ENCODE results near the gene XXYLT1.

The XXYLT1 gene

DNA sequence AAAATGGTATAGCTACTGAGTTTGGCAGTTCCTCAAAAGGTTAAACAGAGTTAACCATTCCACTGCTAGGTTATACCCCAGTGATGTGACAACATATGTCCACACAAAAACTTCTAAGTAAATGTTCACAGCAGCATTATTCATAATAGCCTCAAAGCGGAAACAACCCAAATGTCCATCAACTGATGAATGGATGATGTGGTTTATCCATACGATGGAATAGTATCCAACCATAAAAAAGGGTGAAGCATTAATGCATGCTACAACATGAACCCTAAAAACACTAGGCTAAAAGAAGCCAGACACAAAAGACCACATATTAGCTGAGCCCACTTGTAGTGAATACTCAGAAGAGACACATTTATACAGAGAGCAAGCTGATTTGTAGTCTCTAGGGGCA is 9.0 kb downstream of the XXYLT1 start:
- no peak overlapping the region for H3K27ac ChIP-seq (ENCODE audit: low read length, poor library complexity, severe bottlenecking)

DNA sequence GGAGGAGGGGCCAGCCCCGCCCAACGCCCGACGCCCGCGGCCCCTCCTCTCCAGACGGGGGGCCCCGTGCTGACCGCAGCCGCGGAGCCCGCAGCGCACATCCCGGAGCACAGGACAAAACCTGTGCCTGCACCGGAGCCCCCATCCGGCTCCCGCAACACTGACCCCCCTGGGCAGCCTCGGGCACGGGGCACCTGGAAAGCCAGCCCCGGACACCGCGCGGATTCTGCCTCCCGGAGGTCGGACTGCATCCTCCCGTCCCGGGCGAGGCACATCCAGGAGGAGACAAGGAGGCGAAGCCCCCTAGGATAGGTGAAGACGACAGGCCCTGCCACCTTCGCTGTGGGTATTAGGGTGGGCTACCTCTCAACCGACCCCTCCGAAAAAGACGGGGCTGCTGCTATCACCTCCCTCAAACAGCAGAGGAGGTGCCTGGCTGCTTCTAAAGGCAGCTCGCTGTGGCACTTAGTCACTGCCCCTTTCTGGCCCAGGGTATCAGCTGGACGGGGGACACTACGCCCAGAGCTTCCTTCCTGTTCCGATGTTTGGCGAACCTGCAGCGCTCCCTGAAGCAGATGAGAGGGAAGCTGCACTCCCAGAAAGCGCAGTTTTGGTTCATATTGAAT is 10.6 kb downstream of the XXYLT1 start:
- Histone ChIP-seq H3K4me1 (ENCODE audit: control insufficient read depth, insufficient read depth, low read depth, low read length) (peaks cover 33% of the 10 kb centered on the region), H3K27ac (ENCODE audit: low read length, poor library complexity, severe bottlenecking) (no peak overlapping the region), H3K18ac (ENCODE audit: low read depth in 1 of 2, low read length in 2 of 2) (peak overlapping the region; percentile 80 to 89), H2AFZ (ENCODE audit: low read depth, low read length) (peak overlapping the region; percentile 85), H2BK5ac (ENCODE audit: low read depth, low read length, poor library complexity, severe bottlenecking) (no peak overlapping the region), H3K23ac (ENCODE audit: low read length in 2 of 2) (no peak overlapping the region), H2BK12ac (ENCODE audit: low read length in 2 of 2) (peak overlapping the region; percentile 45 to 96), H4K91ac (ENCODE audit: low read length) (peak overlapping the region; percentile 78), H3K14ac (ENCODE audit: low read length in 2 of 2) (peak overlapping the region in 1 of 2 experiments; percentile 94), H3K4ac (ENCODE audit: low read depth in 1 of 2, low read length in 2 of 2) (peak overlapping the region; percentile 54 to 63), H2AK5ac (ENCODE audit: low read length, severe bottlenecking) (no peak overlapping the region), H2BK120ac (ENCODE audit: low read depth, low read length) (peak overlapping the region; percentile 23), H3K4me2 (ENCODE audit: low read length, poor library complexity, severe bottlenecking) (peak overlapping the region; percentile 98), H4K8ac (ENCODE audit: low read length) (peak overlapping the region; percentile 78), H3K36me3 (ENCODE audit: control insufficient read depth in 1 of 2, insufficient read depth in 2 of 2, low read depth in 1 of 2, low read length in 2 of 2) (peaks cover 0 to 16% of the 10 kb centered on the region in 2 experiments), H3K9me3 (ENCODE audit: control insufficient read depth, low read length) (no peaks in the 10 kb centered on the region), H3K27me3 (ENCODE audit: control insufficient read depth in 1 of 2, insufficient read depth in 1 of 2, low read length in 2 of 2) (no peaks in the 10 kb centered on the region), H3K4me3 (ENCODE audit: insufficient read depth in 1 of 2, low read depth in 1 of 2, low read length in 2 of 2) (peak overlapping the region; percentile 70 to 94), H3K79me1 (replicated peaks; ENCODE audit: low read length, poor library complexity, severe bottlenecking) (peaks cover 53% of the 10 kb centered on the region), H3K9ac (ENCODE audit: low read length) (peak overlapping the region; percentile 89), H2BK15ac (ENCODE audit: low read depth, poor library complexity, severe bottlenecking) (peak overlapping the region; percentile 70)
- WGBS, result 2% methylated on average over 31 of the region's 41 CpGs
- DNase-seq, result peak; percentile 45

More for the DNA sequence above, 9.0 kb downstream of the XXYLT1 start:
- Histone ChIP-seq H3K4me2 (ENCODE audit: low read length, poor library complexity, severe bottlenecking) (no peak overlapping the region), H3K4me1 (ENCODE audit: control insufficient read depth, insufficient read depth, low read depth, low read length) (peaks cover 26% of the 10 kb centered on the region), H3K14ac (ENCODE audit: low read length in 2 of 2) (no peak overlapping the region), H2AK5ac (ENCODE audit: low read length, severe bottlenecking) (no peak overlapping the region), H2AFZ (ENCODE audit: low read depth, low read length) (no peak overlapping the region), H3K4ac (ENCODE audit: low read depth in 1 of 2, low read length in 2 of 2) (no peak overlapping the region), H2BK12ac (ENCODE audit: low read length in 2 of 2) (no peak overlapping the region), H2BK5ac (ENCODE audit: low read depth, low read length, poor library complexity, severe bottlenecking) (no peak overlapping the region), H3K36me3 (ENCODE audit: control insufficient read depth in 1 of 2, insufficient read depth in 2 of 2, low read depth in 1 of 2, low read length in 2 of 2) (peaks cover 3 to 9% of the 10 kb centered on the region in 2 experiments), H4K8ac (ENCODE audit: low read length) (no peak overlapping the region), H4K91ac (ENCODE audit: low read length) (no peak overlapping the region), H2BK120ac (ENCODE audit: low read depth, low read length) (no peak overlapping the region), H3K4me3 (ENCODE audit: insufficient read depth in 1 of 2, low read depth in 1 of 2, low read length in 2 of 2) (no peak overlapping the region), H3K79me1 (replicated peaks; ENCODE audit: low read length, poor library complexity, severe bottlenecking) (peaks cover 49% of the 10 kb centered on the region), H2BK15ac (ENCODE audit: low read depth, poor library complexity, severe bottlenecking) (no peak overlapping the region), H3K18ac (ENCODE audit: low read depth in 1 of 2, low read length in 2 of 2) (no peak overlapping the region), H3K9ac (ENCODE audit: low read length) (no peak overlapping the region), H3K9me3 (ENCODE audit: control insufficient read depth, low read length) (no peaks in the 10 kb centered on the region), H3K27me3 (ENCODE audit: control insufficient read depth in 1 of 2, insufficient read depth in 1 of 2, low read length in 2 of 2) (no peaks in the 10 kb centered on the region), H3K23ac (ENCODE audit: low read length in 2 of 2) (no peak overlapping the region)
- DNase-seq, result no peak
- no CpG with 5 or more reads among the region's 2 CpGs for WGBS

DNA sequence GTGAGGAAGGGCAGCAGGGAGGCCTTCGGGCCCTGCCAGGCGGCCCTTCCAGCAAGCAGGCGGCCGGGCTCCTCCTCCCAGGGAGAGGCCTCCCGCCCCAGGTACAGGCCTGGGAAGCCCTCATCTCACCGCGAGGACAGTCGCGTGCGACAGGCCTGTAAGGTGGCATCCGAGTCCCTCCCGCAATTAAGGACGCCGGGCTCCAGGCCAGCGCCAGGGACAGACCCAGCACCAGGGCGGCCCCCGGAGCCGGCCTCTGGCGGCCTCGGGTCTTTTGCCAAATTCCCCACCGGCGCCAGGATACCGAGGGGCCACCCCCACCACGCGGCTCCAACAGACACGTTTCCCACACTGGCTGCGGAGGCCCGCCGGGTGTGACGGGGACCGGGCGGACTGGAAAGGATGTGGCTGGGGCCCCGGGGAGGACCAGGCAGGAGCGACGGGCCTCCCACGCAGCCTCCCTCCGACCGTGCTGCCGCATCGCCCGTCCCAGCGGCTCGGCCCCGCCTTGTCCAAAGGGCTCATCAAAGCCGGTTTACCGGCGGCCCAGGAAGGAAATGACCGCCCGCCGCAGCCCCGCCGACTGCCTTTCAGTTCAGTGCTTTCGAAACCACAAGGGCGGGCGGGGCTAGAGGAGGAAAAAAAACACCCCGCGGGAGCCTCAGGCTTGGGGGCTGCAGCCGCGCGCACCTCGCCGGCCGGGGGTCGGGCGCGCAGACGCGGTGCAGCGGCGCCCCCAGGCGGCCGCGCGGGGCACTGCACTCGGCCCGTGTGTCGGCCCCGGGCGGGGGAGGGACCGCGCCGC is 11.3 kb downstream of the XXYLT1 start:
- peak overlapping the region; percentile 93 to 98 for H3K18ac ChIP-seq (ENCODE audit: low read depth in 1 of 2, low read length in 2 of 2)
- H2BK120ac ChIP-seq (ENCODE audit: low read depth, low read length), result peak overlapping the region; percentile 98

DNA sequence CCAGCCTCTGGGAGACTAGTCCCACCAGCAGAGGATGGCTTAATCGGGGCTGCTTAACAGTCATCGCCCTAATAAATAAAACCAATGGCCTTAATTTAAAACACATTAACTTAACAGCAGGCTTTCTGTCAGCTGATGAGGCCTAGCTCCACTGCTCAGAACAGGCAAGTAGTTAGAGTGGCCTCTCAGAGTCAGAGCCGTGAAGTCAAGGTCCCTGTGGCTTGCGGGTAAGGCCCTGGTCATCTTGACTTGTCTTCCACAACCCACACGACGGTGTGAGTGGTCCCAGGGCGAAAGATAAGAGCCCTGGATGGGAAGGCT is 11.8 kb downstream of the XXYLT1 start:
- 38% methylated on average over 7 of the region's 7 CpGs for WGBS
- H3K36me3 ChIP-seq (ENCODE audit: control insufficient read depth in 1 of 2, insufficient read depth in 2 of 2, low read depth in 1 of 2, low read length in 2 of 2), result peaks cover 0 to 20% of the 10 kb centered on the region in 2 experiments
- H3K18ac ChIP-seq (ENCODE audit: low read depth in 1 of 2, low read length in 2 of 2), result peak overlapping the region; percentile 93 to 98
- H2BK120ac ChIP-seq (ENCODE audit: low read depth, low read length), result peak overlapping the region; percentile 98
- H3K4me1 ChIP-seq (ENCODE audit: control insufficient read depth, insufficient read depth, low read depth, low read length), result peaks cover 36% of the 10 kb centered on the region
- peak; percentile 72 for DNase-seq
- H2AK5ac ChIP-seq (ENCODE audit: low read length, severe bottlenecking), result peak overlapping the region; percentile 3
- peak overlapping the region; percentile 97 for H4K8ac ChIP-seq (ENCODE audit: low read length)
- H2BK12ac ChIP-seq (ENCODE audit: low read length in 2 of 2), result peak overlapping the region; percentile 16 to 69
- peak overlapping the region; percentile 33 to 92 for H3K4ac ChIP-seq (ENCODE audit: low read depth in 1 of 2, low read length in 2 of 2)
- H3K4me2 ChIP-seq (ENCODE audit: low read length, poor library complexity, severe bottlenecking), result peak overlapping the region; percentile 20
- H3K27ac ChIP-seq (ENCODE audit: low read length, poor library complexity, severe bottlenecking), result peak overlapping the region; percentile 12
- peak overlapping the region; percentile 90 for H3K9ac ChIP-seq (ENCODE audit: low read length)
- H3K9me3 ChIP-seq (ENCODE audit: control insufficient read depth, low read length), result no peaks in the 10 kb centered on the region
- H3K79me1 ChIP-seq (replicated peaks; ENCODE audit: low read length, poor library complexity, severe bottlenecking), result peaks cover 54% of the 10 kb centered on the region
- H2AFZ ChIP-seq (ENCODE audit: low read depth, low read length), result no peak overlapping the region
- peak overlapping the region in 1 of 2 experiments; percentile 94 for H3K4me3 ChIP-seq (ENCODE audit: insufficient read depth in 1 of 2, low read depth in 1 of 2, low read length in 2 of 2)
- H2BK5ac ChIP-seq (ENCODE audit: low read depth, low read length, poor library complexity, severe bottlenecking), result no peak overlapping the region
- peak overlapping the region; percentile 97 for H4K91ac ChIP-seq (ENCODE audit: low read length)
- H3K27me3 ChIP-seq (ENCODE audit: control insufficient read depth in 1 of 2, insufficient read depth in 1 of 2, low read length in 2 of 2), result no peaks in the 10 kb centered on the region
- peak overlapping the region; percentile 92 for H2BK15ac ChIP-seq (ENCODE audit: low read depth, poor library complexity, severe bottlenecking)
- H3K14ac ChIP-seq (ENCODE audit: low read length in 2 of 2), result peak overlapping the region in 1 of 2 experiments; percentile 35
- no peak overlapping the region for H3K23ac ChIP-seq (ENCODE audit: low read length in 2 of 2)

More for the DNA sequence above, 11.3 kb downstream of the XXYLT1 start:
- H3K4me1 ChIP-seq (ENCODE audit: control insufficient read depth, insufficient read depth, low read depth, low read length), result peaks cover 36% of the 10 kb centered on the region
- H2AFZ ChIP-seq (ENCODE audit: low read depth, low read length), result no peak overlapping the region
- peak overlapping the region; percentile 97 for H4K91ac ChIP-seq (ENCODE audit: low read length)
- peak overlapping the region; percentile 70 to 94 for H3K4me3 ChIP-seq (ENCODE audit: insufficient read depth in 1 of 2, low read depth in 1 of 2, low read length in 2 of 2)
- H3K27ac ChIP-seq (ENCODE audit: low read length, poor library complexity, severe bottlenecking), result peak overlapping the region; percentile 12
- H3K4ac ChIP-seq (ENCODE audit: low read depth in 1 of 2, low read length in 2 of 2), result peak overlapping the region; percentile 33 to 92
- H3K9ac ChIP-seq (ENCODE audit: low read length), result peak overlapping the region; percentile 90
- DNase-seq, result peak; percentile 96
- H3K9me3 ChIP-seq (ENCODE audit: control insufficient read depth, low read length), result no peaks in the 10 kb centered on the region
- peak overlapping the region; percentile 4 for H2BK5ac ChIP-seq (ENCODE audit: low read depth, low read length, poor library complexity, severe bottlenecking)
- H3K27me3 ChIP-seq (ENCODE audit: control insufficient read depth in 1 of 2, insufficient read depth in 1 of 2, low read length in 2 of 2), result no peaks in the 10 kb centered on the region
- peak overlapping the region; percentile 3 for H2AK5ac ChIP-seq (ENCODE audit: low read length, severe bottlenecking)
- H3K36me3 ChIP-seq (ENCODE audit: control insufficient read depth in 1 of 2, insufficient read depth in 2 of 2, low read depth in 1 of 2, low read length in 2 of 2), result peaks cover 0 to 20% of the 10 kb centered on the region in 2 experiments
- H4K8ac ChIP-seq (ENCODE audit: low read length), result peak overlapping the region; percentile 97
- peak overlapping the region; percentile 77 for H3K4me2 ChIP-seq (ENCODE audit: low read length, poor library complexity, severe bottlenecking)
- peak overlapping the region; percentile 69 to 70 for H2BK12ac ChIP-seq (ENCODE audit: low read length in 2 of 2)
- H3K79me1 ChIP-seq (replicated peaks; ENCODE audit: low read length, poor library complexity, severe bottlenecking), result peaks cover 56% of the 10 kb centered on the region
- no peak overlapping the region for H3K23ac ChIP-seq (ENCODE audit: low read length in 2 of 2)
- 3% methylated on average over 67 of the region's 82 CpGs for WGBS
- H2BK15ac ChIP-seq (ENCODE audit: low read depth, poor library complexity, severe bottlenecking), result peak overlapping the region; percentile 92
- H3K14ac ChIP-seq (ENCODE audit: low read length in 2 of 2), result peak overlapping the region in 1 of 2 experiments; percentile 53
